Stimulated activated CD4-positive, alpha-beta T cell treated with anti-CD3 and anti-CD28 coated beads, Interleukin-2, amount 100 ng/mL, for 48 hours (primary cell): Measurements from ENCODE around the gene CPVL.

Experiments used
- DNase-seq, 2 donors: peaks; one replicate each; pipeline ENCODE4 v3.0.0-alpha.2; 2020

The CPVL gene

DNA sequence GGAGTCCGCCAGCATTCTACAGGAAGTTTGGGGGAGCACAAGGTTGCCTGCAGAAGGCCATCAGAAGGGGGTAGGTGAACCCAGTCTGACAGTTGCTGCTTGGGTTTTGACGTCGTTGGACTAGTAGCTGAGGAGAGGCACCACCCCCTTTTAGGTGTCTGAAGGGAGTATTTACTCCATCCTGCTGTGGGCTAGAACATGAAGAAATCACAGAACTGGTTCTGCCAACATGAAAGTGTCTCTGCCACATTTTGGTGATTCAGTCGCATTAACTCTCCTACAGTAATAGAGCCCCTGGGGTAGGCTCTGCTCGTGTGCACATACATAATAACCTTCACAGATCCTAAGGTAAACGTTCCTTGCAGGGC lies 187.4 kb downstream of the CPVL start:
- DNase-seq: no peak

DNA sequence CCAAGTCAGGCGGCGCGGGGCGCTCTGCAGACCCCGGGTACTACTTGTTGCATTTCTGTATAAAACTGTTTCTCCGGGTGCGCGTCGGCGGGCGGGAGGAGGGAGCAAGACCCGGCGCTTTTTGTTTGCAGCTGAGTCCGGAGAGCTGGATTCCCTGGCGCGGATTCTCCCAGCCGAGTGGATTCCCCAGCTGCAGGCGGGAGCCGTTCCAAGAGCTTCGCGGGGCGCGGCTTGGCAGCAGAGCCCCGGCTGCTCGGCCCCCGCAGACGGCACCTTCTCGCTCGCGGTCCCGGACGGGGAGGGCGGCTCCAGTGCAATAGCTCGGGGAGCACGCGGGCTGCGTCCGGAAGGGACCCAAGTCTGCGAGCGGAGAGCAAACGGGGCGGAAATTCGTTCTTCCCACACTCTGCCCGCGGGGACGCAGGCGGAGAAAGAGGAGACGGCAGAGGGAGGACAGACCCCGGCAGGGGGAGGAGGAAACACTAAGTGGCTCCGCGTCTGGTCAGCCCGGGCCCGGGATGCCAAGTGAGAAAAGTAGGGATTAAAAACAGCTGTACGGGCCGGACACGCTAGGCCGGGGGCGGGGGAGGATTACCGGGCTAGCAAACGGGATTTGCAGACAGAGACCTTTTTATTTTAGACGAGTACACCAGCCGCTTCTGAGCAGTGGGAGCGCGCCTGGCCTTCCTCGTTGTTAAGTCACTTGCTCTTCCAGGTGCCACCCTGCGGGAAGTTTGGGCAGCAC lies 187.9 kb downstream of the CPVL start, which contains the start of gene TRIL:
Gene TRIL (minus strand): TSS at position 96 of the 745 bp plus-strand sequence. CDS start 284 bp downstream, outside the sequence.
- DNase-seq: no peak

DNA sequence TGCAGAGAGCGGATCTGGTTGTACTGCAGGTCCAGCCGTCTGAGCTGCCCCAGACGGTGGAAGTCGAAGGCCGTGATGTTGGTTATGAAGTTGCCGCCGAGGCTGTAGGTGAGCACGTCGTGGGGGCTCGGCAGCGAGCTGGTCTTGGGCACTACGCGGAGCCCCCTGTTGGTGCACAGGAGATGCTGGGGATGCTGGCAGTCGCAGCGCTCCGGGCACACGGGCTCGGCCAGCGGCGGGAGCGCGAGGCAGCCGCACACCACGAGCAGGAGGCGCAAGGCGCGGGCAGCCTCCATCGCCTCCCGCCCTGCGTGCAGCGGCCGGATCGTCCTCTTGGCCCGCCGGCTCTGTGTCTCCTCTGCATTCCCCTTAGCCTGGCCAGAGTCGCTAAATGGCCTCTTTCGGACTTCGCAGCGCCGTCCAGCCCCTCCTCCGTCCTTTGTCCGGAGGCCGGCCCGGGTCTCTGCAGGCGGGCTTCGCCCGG lies 188.5 kb downstream of the CPVL start:
- DNase-seq: no peak

- DNase-seq: peak in 1 of 2 donors; percentile 7
These were observed 189.1 kb downstream of the CPVL start for GRCh38 chr7:28957064-28957750.

DNA sequence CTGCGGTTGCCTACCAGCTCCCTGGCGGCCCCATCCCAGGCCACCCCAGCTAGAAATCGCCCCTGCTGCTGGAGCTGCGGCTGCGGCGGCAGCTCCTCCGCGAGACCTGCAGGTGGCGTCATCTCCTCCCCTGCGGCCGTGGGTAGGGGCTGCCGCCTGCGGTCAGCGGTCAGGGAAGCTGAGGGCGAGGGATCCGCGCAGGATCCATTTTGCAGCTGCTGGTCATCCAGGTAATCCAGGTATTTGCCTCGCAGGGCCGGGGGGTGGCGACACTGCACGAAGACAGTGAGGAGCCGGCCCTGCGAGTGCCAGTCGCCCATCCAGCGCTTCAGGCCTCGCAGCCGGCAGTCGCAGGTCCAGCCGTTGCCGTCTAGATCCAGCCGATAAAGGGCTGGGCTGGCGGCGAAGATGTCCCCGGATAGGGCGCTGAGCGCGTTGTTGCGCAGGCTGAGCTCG lies 189.7 kb downstream of the CPVL start:
- peak in 1 of 2 donors; percentile 17 for DNase-seq

- DNase-seq: peak; percentile 23 to 34
These were observed 190.4 kb downstream of the CPVL start for GRCh38 chr7:28955718-28956607.

DNA sequence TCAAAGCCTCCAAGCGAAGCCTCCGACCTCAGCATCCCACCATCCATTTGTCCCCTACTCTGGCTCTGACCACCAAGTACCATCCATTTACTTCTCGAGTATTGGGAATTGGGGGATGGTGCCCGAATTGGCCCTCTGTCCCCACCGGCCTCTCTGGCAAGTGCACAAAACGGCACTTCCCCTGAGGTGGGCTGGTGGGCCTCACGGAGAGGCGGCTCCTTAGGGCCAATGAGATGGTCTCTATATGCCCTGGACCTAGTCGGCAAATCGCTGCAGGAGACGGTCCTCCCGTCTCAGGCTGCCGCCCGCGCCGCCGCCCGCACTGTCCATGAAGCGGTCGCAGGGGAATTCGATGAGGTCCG lies 191.0 kb downstream of the CPVL start:
- no peak for DNase-seq

DNA sequence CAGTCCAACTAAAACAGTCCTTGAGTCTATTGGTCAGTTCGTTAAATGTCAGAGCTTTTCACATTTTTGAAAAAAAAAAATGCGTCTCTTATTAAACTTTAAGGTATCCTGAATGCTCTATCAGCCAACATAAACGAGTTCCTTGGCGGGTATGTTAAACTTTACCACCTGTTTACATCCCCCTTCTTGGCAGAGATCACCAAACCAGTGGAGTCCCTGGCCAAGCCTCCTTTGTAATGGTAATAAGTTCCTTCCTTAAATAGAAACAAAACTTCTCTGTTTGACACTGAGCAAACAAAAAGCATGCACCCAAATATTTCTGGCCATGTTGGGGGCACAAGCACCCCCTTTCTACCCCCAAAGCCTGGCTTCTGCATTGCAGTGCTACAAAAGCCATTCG lies 191.4 kb downstream of the CPVL start:
- DNase-seq: no peak

DNA sequence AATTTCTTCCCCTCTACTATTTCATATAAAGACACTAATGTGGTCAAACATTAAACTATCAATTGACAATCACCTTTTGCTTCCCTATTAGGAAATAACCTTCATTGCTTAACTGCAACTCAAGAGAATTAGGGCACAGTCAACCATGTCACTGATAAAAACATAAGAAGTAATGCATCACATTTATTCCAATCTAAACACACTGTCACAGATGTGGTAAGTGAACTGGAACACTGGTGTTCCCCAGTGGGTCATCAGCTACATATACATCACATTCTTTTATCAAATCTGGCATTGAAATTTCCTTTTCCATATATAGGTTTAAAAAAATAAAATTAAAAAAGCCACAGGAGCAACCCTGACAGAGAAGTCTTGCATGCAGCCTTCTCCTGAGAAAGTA lies 191.9 kb downstream of the CPVL start:
- no peak for DNase-seq

DNA sequence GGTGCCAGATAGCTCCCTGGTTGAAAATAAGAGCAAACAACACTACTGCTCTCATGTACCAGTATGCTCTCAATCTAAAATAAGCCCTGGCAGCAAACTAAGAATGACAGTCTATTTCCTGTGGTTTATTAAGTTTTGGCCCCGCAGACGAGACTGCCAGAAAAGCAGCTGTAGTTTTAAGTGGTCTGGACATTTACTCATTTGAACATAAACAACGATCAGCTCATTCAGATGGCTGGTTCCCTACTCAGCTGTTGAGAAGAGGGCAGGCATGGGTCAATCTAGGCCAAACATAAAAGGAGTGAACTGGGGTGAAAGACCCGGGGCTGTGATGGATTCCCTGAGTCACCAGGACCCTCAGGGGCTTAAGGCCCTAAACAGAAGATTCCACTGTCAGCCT lies 192.7 kb downstream of the CPVL start:
- DNase-seq: no peak
